Motor neuron (in vitro differentiated cells): ENCODE data around the gene BCOR. TPM values are rescaled to one million over a fixed set of nuclear protein-coding genes. Genes with fewer than 3 reads are reported as not detected.
A peak's percentile ranks its signal among the peaks of the same experiment; 100 is the strongest.

ENCODE experiments used
- ATAC-seq, 8 experiments: fragments of 200-7000 bp; cut with Tn5 transposase; replicated peaks in 6 of 8; 2 replicates each; pipeline ENCODE4 v1.8.0; 2021; ENCODE audit warnings: mild to moderate bottlenecking in 8 of 8, moderate library complexity in 8 of 8
- H3K27ac ChIP-seq, 2 donors: fragments of 250-450 bp; sonication (Bioruptor Pico); 2 replicates each; pipeline ENCODE4 v1.9.0; 2021; ENCODE audit warnings: antibody characterized with exemption in 2 of 2, mild to moderate bottlenecking in 2 of 2, moderate library complexity in 1 of 2
- H3K4me1 ChIP-seq, 2 donors: fragments of 250-450 bp; sonication (Bioruptor Pico); replicated peaks in 1 of 2; 2 replicates each; pipeline ENCODE4 v1.6.1; 2021; ENCODE audit warnings: antibody characterized with exemption in 2 of 2, mild to moderate bottlenecking in 2 of 2, moderate library complexity in 1 of 2
- H3K4me3 ChIP-seq, 5 donors: fragments of 250-450 bp; sonication (Bioruptor Pico); 2 replicates each; pipeline ENCODE4 v1.9.0; 2021; ENCODE audit warnings: antibody characterized with exemption in 5 of 5, mild to moderate bottlenecking in 5 of 5, moderate library complexity in 4 of 5
- WGBS, 10 experiments: fragments of 450-650 bp; shearing (Covaris generic); methylation state at CpG; one replicate each; pipeline ENCODE4 v1.0.0; 2022; 5-methylcytosine and 5-hydroxymethylcytosine counted together
- in situ Hi-C, 9 experiments: fragments of 400-800 bp; cut with MboI; loops; one replicate each; pipeline ENCODE4 v1.15.0; 2021; ENCODE audit warnings: low sequenced_read_pairs in 9 of 9, low pct_unique_long_range_greater_than_20kb in 2 of 9; ENCODE audit not compliant: unreplicated experiment in 9 of 9
- total RNA-seq, 8 experiments: library from RNA; unstranded; fragments of 300-600 nt; gene quantifications; 2 replicates each; pipeline versions ENCODE4 v1.2.3 to v1.2.4, GENCODE V29; 2022

Gene BCOR
- total RNA-seq, 8 experiments from 2014 or later = 12.1 to 102 (median 42.6) TPM

DNA sequence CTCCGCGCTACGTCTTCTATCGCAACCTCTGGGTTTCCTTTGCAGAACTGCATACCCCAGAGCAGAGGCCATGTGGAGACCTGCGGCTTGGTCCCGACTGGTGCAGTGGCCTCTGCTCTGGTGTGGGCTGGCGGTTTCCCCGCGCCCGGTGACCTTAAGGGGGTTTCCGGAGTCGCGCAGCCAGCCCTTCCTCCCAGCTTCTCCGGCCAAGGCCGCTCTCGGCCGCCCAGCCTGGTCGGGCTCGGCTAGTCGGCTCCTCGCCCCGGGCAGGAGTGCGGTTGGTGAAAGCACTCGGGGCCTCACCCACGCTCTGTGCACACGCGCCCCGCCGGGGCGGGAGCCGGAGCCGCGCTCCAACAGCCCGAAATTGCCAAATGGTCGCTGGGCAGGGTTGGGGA, 84.9 kb downstream of the BCOR start:
- in situ Hi-C loops = no loop called here
- H3K4me1 ChIP-seq = peaks cover 49 to 53% of the 10 kb centered on the region in 2 donors
- peak; percentile 1 to 55 (median 20) for ATAC-seq
- WGBS, 10 experiments = 40% methylated on average over 1 of the region's 35 CpGs; no CpG with 5 or more reads in 9 of the 10 experiments
- H3K27ac ChIP-seq = peak overlapping the region; percentile 87 to 91
- peak overlapping the region; percentile 32 to 56 (median 41) for H3K4me3 ChIP-seq

DNA sequence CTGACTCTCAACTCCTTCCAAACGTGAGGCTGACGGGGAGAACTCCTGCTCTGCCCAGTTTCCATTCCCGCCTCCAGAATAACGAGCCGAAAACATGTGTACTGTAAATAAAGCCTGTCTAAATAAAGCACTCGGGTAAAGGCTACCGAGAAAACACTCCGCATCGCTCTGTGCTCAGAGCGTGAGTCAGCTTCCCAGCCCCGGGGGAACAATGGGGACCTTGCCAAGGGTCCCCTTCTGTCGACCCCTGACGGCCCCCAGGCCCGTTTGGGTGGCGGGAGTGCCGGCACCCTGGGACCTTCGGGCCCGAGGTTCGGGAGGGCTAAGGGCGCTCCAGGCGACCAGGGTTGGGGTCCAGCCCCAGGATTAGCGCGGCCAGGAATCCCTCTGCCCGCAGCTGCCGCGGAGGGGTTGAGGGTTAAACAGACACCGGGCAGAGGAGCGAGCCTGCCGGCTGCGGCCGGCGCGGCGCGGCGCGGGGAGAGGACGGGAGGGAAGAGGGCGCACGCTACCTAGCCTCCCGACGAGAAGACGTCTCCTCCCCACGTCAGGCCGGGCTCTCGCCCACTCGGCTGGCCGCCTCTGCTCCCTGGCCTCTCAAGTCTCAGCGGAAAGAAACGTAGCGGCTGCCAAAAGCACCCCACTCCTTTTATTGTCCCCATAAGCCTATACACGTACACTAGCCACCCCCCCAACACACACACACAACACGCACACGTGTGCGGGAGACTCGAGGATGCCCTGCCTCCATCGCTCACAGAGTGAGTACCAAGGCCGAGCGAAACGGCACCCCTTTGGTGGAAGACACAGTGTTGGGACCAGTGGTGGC, 85.5 kb downstream of the BCOR start:
- WGBS, 10 experiments = 0 to 36% methylated on average over 2 to 5 of the region's 60 CpGs; no CpG with 5 or more reads in 8 of the 10 experiments
- in situ Hi-C loops = no loop called here
- Histone ChIP-seq H3K4me1 (peaks cover 55 to 59% of the 10 kb centered on the region in 2 donors), H3K4me3 (peak overlapping the region in 3 of 5 donors; percentile 32 to 56 (median 50)), H3K27ac (peak overlapping the region; percentile 87 to 91)
- peak in 3 of 8 experiments; percentile 1 to 4 (median 2) for ATAC-seq

DNA sequence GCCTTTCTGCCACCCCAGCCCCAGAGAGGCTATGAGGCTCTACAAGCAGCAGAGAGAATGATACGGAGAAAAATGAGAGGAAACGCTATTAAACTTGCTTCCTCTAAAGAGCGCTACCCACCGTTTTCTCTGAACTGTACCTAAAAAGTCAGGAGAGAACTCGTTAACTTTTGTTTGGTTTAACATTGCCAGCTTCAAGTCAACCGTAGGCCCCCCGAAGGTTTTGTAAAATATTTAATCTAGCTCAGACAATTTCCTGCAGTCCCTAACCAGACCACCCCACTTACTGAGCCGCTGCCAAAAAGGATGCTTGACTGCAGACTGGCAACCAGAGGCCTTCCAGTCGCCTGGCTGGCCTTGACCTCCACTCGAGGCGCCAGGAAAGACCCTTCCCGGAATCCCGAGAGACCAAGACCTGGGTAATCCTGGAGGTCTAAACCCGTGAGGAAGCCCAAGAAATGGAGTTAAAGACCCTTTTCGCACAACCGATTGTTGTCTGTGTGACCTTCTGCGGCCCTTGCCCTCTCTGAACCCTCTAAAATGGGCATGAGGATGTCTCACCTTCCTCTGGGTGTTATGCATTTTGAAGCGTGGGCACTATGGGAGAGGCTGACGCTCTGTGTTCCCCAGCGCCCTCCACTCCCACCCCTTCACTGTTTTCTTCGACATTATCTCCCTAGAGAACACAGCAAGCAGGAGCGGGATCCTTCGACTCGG, 86.3 kb downstream of the BCOR start:
- in situ Hi-C loops = no loop called here
- peak overlapping the region in 1 of 2 donors; percentile 91 for H3K27ac ChIP-seq
- H3K4me3 ChIP-seq = no peak overlapping the region
- WGBS, 10 experiments = 56 to 100% (median 80%) methylated on average over 2 to 13 of the region's 24 CpGs; no CpG with 5 or more reads in 5 of the 10 experiments
- no peak for ATAC-seq
- H3K4me1 ChIP-seq = peaks cover 63 to 67% of the 10 kb centered on the region in 2 donors

DNA sequence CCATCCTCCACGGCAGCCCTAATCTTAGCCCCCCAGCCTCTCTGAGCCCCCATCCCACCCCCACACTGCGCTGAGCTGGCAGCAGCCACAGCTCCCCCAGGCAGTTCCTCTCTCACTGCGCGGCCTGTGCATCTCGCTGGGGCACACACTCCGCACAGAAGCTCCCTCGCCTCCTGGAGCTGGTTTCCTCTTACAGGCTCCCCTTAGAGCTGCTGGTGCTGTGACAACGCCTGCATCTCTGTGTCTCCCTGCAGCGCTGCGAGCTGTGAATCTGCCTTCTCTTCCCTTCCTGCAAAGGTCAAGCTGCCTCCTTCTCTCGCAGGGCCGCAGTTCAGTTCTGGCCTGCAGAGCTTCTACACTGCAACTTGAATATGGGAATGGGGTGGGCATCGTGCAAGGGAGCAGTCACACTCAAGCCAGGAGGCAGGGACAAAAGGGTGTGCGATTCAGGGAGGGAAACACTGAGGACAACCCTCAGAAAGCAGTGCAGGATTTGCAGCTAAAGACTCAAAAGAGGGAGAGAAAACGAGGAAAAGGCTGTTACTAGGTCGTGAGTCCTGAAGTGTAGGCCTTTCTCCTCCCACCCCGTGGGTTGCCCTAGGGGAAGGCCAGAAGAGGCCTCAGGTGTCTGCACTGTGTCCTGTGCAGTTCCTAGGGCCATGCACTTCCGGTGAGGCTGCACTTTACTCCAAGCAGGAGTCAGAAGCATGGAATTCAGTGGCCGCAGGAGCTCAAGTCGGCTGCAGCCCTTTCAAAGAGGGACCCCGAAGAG, 87.0 kb downstream of the BCOR start:
- peak overlapping the region in 1 of 2 donors; percentile 91 for H3K27ac ChIP-seq
- peaks cover 69 to 74% of the 10 kb centered on the region in 2 donors for H3K4me1 ChIP-seq
- in situ Hi-C loops = no loop called here
- 20 to 28% (median 24%) methylated on average over 1 to 9 of the region's 21 CpGs; no CpG with 5 or more reads in 6 of the 10 experiments for WGBS, 10 experiments
- H3K4me3 ChIP-seq = no peak overlapping the region
- no peak for ATAC-seq

DNA sequence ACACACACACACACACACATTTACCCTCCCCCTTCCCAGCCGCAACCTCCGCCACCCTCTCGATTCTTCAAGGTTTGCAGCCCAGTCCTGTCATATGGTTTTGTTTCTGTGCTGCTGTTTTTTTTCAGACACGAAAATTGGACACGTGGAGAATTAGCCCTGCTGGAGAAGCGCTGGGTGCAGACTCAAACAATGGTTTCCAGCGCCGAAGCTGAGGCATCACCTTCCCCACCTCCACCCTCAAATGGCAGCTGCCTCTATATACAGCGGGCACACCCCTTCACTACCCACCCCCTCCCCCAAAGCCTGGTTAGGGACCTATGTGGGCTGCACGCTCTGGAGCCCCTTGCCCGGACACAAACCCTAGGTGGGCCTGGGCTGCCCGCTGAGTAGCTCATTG, 87.9 kb downstream of the BCOR start:
- in situ Hi-C loops = no loop called here
- ATAC-seq = no peak
- peak overlapping the region in 3 of 5 donors; percentile 7 to 29 (median 19) for H3K4me3 ChIP-seq
- H3K4me1 ChIP-seq = peaks cover 75 to 79% of the 10 kb centered on the region in 2 donors
- WGBS, 10 experiments = no CpG with 5 or more reads among the region's 12 CpGs
- H3K27ac ChIP-seq = peak overlapping the region; percentile 88 to 91

DNA sequence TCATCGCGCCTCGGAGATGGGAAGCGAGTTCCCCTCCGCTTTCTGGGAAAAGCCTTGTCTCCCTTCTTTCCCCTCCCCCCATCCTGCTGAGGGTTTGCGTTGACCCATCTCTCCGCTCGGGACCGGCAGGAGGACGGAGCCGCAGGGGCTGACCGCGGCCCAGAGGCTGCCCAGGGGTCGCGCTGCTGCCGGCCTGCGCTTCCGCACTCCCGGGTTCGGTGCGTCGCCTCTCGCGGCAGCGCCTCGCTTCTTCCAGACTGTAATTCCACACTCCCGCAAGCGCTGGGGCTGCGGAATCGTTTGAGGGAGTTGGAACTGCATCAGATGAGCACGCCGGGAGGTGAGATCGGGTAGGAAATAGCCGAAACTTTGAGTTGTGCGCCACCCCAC, 88.3 kb downstream of the BCOR start:
- in situ Hi-C loops = no loop called here
- H3K4me3 ChIP-seq = peak overlapping the region in 4 of 5 donors; percentile 7 to 29 (median 18)
- no peak for ATAC-seq
- H3K27ac ChIP-seq = peak overlapping the region; percentile 88 to 91
- H3K4me1 ChIP-seq = peaks cover 75 to 81% of the 10 kb centered on the region in 2 donors
- 20 to 40% methylated on average over 1 of the region's 35 CpGs; no CpG with 5 or more reads in 8 of the 10 experiments for WGBS, 10 experiments

DNA sequence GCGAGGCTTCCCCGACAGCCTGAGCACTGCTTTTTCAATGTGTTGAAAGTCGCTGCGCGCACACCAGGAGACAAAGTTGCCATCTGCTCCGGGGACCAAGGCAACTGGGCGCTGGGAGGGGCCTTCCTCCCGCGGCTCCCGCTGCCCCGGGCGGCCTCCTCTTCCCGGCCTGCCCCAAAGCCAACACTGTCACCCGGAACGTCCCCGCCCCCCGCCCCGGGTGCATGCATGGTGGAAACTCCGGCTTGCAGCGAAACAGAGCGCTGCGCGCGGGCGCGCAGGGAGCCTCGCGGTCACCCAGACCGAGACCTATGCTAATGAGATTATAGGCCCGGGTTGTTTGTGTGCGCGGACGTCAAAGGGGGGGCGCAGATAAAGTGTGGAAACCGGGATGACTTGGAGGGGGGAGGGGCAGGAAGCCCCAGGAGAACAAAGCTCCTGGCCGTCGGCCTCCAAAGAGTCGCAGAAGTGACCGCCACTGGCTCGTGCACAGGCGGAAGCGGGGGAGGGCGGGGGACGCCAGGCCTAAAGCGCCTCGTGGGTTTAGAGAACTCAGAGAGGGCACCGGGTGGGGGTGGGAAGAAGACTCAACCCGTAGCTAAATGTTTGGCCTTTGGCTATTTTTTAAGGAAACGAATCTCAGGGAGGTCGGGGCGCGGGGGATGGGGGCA, 88.8 kb downstream of the BCOR start:
- Histone ChIP-seq H3K4me1 (peaks cover 78 to 86% of the 10 kb centered on the region in 2 donors), H3K4me3 (peak overlapping the region in 4 of 5 donors; percentile 7 to 29 (median 18)), H3K27ac (peak overlapping the region; percentile 88 to 91)
- peak in 6 of 8 experiments; percentile 3 to 54 (median 37) for ATAC-seq
- 16% methylated on average over 8 of the region's 52 CpGs; no CpG with 5 or more reads in 9 of the 10 experiments for WGBS, 10 experiments
- in situ Hi-C loops = no loop called here

DNA sequence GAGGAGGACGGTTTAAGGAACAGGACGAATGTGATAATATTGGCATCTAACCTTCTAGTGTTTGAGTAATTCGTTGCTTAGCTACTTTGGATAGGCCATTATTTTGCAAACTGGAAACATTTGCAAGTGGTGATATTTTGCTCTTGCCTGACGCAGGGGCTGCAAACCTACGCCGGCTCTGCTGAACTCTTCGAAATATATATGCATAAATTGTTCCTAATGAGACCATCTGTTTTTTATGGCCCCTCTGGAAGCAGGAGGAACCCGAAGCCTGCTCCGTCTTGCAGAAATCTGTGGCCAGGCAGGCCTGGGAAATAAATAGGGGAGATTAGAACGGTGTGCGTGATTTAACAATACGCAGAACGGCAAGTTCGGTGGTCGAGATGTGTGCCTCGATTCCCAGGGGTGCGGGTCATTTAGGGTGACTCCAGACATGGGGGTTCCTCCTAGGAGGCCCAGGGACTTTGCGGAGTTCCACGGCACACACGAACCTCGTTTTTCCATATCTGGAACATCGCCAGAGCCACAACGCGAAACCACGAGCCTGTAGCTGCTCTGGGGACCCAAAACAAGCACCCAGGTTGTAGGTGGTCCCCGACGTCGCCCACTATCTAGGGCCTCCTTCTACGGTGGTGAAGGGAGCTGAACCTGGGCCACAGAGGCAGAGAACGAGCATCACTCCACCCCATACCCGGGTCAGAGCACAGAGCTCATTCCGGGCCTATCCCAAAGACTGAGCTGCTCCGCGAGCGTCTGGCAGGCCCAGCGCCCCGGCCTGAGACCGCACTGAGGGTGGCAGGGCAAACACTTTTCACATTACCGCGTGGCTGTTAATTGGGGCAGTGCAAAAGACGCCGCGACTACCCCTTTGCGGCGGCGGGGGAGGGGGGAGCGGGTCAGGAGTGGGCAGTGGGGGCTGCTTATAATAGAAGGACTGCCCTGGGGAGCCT, 89.7 kb downstream of the BCOR start:
- peak in 3 of 8 experiments; percentile 0 to 51 (median 0) for ATAC-seq
- in situ Hi-C loops = no loop called here
- WGBS, 10 experiments = 0 to 40% methylated on average over 1 to 12 of the region's 47 CpGs; no CpG with 5 or more reads in 8 of the 10 experiments
- H3K4me1 ChIP-seq = peaks cover 87 to 88% of the 10 kb centered on the region in 2 donors
- H3K4me3 ChIP-seq = peak overlapping the region in 3 of 5 donors; percentile 16 to 29 (median 19)
- H3K27ac ChIP-seq = peak overlapping the region; percentile 88 to 91

DNA sequence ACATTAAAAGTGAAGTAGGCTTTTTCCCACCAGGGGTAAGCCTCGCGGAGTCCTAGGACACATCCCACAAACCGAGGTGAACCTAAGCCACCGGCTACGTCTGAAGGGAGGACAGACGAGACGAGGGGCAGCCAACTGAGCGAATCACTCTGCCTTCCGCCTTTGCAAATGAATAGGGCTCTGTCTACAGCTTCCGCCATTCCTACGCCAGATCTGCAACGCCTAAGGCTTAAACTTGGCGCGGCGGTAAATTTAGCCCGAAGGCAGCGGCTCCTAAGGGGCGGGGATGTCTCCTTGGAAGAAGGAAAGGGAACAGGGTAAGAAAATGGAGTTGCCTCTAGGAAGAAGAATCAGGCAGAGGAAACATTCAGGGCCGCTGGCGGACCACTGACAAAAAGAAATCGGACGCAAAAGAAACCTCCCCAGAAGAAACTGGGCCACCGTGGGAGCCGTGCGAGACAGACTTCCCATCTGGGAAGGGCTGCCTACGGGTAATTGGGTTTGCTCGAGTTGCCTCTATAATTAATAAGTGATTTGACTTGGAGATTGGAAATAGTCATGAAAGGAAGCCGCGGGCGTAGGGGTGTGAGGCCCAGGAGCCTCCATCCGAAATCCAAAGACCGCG, 90.5 kb downstream of the BCOR start:
- H3K4me3 ChIP-seq = no peak overlapping the region
- no peak for ATAC-seq
- in situ Hi-C loops = no loop called here
- peaks cover 80 to 83% of the 10 kb centered on the region in 2 donors for H3K4me1 ChIP-seq
- H3K27ac ChIP-seq = peak overlapping the region in 1 of 2 donors; percentile 91
- 7 to 100% (median 23%) methylated on average over 2 to 29 of the region's 33 CpGs; no CpG with 5 or more reads in 5 of the 10 experiments for WGBS, 10 experiments

DNA sequence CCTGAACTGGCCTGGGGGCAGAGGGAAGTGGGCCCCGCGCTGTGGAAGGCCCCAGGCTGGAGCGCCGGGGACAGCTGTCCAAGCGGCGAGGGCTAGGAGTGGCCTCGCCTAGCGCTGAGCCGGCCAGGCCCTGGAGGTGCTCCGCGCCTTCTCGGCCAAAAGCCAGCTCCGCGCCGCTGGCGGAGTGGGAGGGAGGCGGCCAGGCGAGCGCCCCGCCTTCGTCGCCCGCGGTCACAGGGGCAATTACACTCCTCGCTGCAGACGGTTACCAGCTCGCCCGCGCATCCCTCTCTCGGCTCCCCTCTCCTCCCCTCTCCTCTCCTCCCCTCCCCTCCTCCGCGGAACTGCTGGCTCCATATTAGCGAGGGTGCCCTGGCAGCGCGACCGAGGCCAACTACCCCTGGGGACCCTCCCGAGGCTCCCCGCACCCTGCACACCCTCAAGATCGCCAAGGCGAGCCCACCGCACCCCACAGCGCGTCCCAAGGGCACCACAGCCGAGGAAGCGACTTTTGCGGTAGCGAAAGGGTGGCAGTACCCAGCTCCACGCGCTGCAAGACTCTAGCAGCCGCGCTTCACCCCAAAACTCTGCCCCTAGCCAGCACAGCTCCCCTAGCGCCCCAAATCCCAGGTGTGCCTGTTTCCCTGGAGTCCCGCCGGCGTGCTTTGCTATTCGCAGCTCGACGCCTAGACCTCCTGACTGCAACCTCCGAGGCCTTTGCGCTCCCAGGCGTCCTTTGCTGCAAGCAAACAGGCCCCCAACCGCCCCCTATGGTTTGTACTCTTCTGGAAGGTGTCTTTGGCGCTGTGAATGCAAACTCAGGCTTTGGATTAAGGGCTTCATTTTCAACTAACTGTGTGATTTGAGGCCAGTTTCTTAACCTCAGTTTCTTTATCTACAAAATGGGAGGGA, 91.4 kb downstream of the BCOR start:
- peaks cover 72 to 74% of the 10 kb centered on the region in 2 donors for H3K4me1 ChIP-seq
- no peak overlapping the region for H3K4me3 ChIP-seq
- no peak overlapping the region for H3K27ac ChIP-seq
- 50 to 55% methylated on average over 2 to 15 of the region's 63 CpGs; no CpG with 5 or more reads in 8 of the 10 experiments for WGBS, 10 experiments
- ATAC-seq = peak; percentile 37 to 88 (median 70)
- in situ Hi-C loops = no loop called here
